OCI-LY3 (cell line): ENCODE results near the gene ZBTB49.
"Not testable (repeated sequence)": the region's sequence is repeated elsewhere in the genome, so short reads cannot be mapped to it uniquely, and the experiment has no call there.

ENCODE experiments used
- H2AFZ ChIP-seq: fragments of 200-600, 300-600 bp; shearing (Covaris generic); 2 replicates; pipeline ENCODE4 v1.6.0; 2014; ENCODE audit warnings: antibody characterized with exemption, low read depth, low read length
- H3K27ac ChIP-seq: fragments of 200-600, 300-600 bp; sonication (generic); 2 replicates; pipeline ENCODE4 v1.5.1; 2014; ENCODE audit warnings: mild to moderate bottlenecking, low read length, moderate library complexity, mixed read lengths
- H3K27me3 ChIP-seq: fragments of 200-600, 300-600 bp; sonication (generic); 2 replicates; pipeline ENCODE4 v1.6.1; 2014; ENCODE audit warnings: low read depth, low read length, mixed read lengths
- H3K36me3 ChIP-seq: fragments of 200-600, 300-600 bp; sonication (generic); replicated peaks from 2 replicates; pipeline ENCODE3; 2014; ENCODE audit warnings: low read depth, low read length, mixed read lengths
- H3K4me1 ChIP-seq: fragments of 300-600, 200-600 bp; sonication (generic); 2 replicates; pipeline ENCODE4 v1.6.1; 2014; ENCODE audit warnings: low read length, mixed read lengths
- H3K4me2 ChIP-seq: fragments of 200-600, 300-600 bp; sonication (generic); 2 replicates; pipeline ENCODE4 v1.6.1; 2014; ENCODE audit warnings: low read length, mixed read lengths
- H3K4me3 ChIP-seq: fragments of 300-600, 200-600 bp; sonication (generic); 2 replicates; pipeline ENCODE4 v1.5.1; 2014; ENCODE audit warnings: antibody characterized with exemption, mild to moderate bottlenecking, low read length, moderate library complexity
- H3K79me2 ChIP-seq: fragments of 300-600, 200-600 bp; shearing (Covaris generic); 2 replicates; pipeline ENCODE4 v1.6.1; 2014; ENCODE audit warnings: mild to moderate bottlenecking, low read length, mixed read lengths
- H3K9ac ChIP-seq: fragments of 300-600, 200-600 bp; shearing (Covaris generic); 2 replicates; pipeline ENCODE4 v1.6.0; 2014; ENCODE audit warnings: mild to moderate bottlenecking, low read length, moderate library complexity
- H3K9me3 ChIP-seq: fragments of 200-600, 300-600 bp; shearing (Covaris generic); 2 replicates; pipeline ENCODE4 v1.6.1; 2014; ENCODE audit warnings: low read length, mixed read lengths; ENCODE audit not compliant: insufficient read depth
- H4K20me1 ChIP-seq: fragments of 200-600, 300-600 bp; sonication (generic); 2 replicates; pipeline ENCODE4 v1.6.1; 2016; ENCODE audit warnings: low read length, mixed read lengths; ENCODE audit not compliant: insufficient read depth
- EZH2phosphoT487 ChIP-seq: fragments of 200-600 bp; shearing (Covaris generic); IDR thresholded peaks from 2 replicates; pipeline ENCODE4 v1.6.1; 2018; ENCODE audit warnings: antibody characterized with exemption, mixed run types, low read depth
- TF ChIP-seq, protein P1 (sequence below): fragments of 200-600, 300-600 bp; sonication (generic); IDR thresholded peaks from 2 replicates; pipeline ENCODE4 v1.5.1; 2014; ENCODE audit warnings: antibody characterized with exemption, low read length, low read depth

The ZBTB49 gene

DNA sequence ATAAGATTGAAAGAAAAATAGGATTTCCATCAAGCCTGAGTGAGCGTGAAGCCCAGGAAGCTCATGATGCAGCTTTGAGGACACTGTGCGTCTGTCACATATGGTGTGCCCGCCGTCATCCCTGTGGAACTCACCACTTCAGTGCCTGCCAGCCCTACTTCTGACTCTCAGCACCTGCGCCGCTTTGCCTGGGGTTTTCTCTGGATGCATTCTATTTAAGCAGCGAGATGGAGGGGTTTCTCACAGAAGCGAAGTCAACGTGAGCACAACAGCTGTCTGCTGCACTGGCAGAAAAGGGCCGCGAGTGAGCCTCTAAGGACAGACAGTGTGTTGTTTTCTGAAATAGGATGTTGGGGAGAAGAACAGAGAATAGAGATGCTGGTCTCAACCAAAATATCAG lies 35.9 kb upstream of the ZBTB49 start:
- Histone ChIP-seq H3K9me3 (no peaks in the 10 kb centered on the region), H3K27ac (no peak overlapping the region), H3K27me3 (0 out of 2 replicates have a peak, but pooled peaks cover 4% of the 10 kb centered on the region), H3K4me1 (peaks cover 14% of the 10 kb centered on the region), H3K4me3 (no peak overlapping the region), H2AFZ (no peak overlapping the region), H3K36me3 (no peaks in the 10 kb centered on the region), H4K20me1 (no peaks in the 10 kb centered on the region), H3K79me2 (no peaks in the 10 kb centered on the region), H3K9ac (no peak overlapping the region), H3K4me2 (no peak overlapping the region)
- no peak for TF ChIP-seq EZH2phosphoT487
- TF ChIP-seq, protein P1, sequence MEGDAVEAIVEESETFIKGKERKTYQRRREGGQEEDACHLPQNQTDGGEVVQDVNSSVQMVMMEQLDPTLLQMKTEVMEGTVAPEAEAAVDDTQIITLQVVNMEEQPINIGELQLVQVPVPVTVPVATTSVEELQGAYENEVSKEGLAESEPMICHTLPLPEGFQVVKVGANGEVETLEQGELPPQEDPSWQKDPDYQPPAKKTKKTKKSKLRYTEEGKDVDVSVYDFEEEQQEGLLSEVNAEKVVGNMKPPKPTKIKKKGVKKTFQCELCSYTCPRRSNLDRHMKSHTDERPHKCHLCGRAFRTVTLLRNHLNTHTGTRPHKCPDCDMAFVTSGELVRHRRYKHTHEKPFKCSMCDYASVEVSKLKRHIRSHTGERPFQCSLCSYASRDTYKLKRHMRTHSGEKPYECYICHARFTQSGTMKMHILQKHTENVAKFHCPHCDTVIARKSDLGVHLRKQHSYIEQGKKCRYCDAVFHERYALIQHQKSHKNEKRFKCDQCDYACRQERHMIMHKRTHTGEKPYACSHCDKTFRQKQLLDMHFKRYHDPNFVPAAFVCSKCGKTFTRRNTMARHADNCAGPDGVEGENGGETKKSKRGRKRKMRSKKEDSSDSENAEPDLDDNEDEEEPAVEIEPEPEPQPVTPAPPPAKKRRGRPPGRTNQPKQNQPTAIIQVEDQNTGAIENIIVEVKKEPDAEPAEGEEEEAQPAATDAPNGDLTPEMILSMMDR = no peak

DNA sequence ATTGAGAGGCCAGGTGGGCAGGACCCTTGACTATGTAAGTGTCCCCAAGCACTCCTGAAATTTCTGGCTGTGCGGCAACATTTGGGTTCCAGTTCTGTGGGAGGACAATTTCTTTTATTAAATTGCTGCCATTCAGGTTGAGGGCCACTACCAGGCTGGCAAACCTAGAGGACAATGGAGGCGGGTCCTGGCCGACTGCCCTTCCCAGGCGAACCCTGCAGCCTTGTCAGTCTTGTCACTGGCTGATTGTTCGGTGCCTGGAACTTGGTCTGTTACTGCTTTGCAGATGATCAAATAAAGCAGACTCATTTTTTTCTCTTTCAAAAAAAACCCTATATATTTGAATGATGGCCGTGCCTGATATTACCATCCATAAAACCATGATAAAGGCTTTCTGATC lies 35.4 kb upstream of the ZBTB49 start:
- Histone ChIP-seq H3K79me2 (no peaks in the 10 kb centered on the region), H3K4me3 (no peak overlapping the region), H3K9me3 (no peaks in the 10 kb centered on the region), H3K27me3 (0 out of 2 replicates have a peak, but pooled peaks cover 4% of the 10 kb centered on the region), H3K27ac (no peak overlapping the region), H4K20me1 (no peaks in the 10 kb centered on the region), H3K4me2 (no peak overlapping the region), H3K36me3 (no peaks in the 10 kb centered on the region), H2AFZ (no peak overlapping the region), H3K9ac (no peak overlapping the region), H3K4me1 (peaks cover 18% of the 10 kb centered on the region)
- TF ChIP-seq EZH2phosphoT487 = no peak
- TF ChIP-seq, protein P1 = no peak

DNA sequence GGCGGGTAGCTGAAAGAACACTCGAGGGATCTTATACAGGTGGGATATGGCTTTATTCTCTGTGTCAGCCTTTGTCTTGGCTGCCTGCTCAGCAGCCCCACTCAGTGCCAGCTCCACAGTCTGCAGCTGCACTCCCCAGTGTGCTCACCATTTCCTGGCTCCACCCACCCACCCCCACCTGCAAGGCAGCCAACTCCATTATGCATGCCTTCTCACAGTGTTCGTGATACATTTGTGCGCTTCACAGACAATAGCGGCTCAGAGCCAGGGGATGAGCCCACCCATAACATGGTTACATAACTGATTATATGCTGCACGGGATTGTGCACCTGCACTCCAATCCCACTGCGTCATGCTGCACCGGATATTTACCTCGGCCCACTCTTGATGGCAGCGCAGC lies 33.3 kb upstream of the ZBTB49 start:
- H3K9ac ChIP-seq = no peak overlapping the region
- H3K9me3 ChIP-seq = no peaks in the 10 kb centered on the region
- no peaks in the 10 kb centered on the region for H3K36me3 ChIP-seq
- 0 out of 2 replicates have a peak, but pooled peaks cover 4% of the 10 kb centered on the region for H3K27me3 ChIP-seq
- no peaks in the 10 kb centered on the region for H3K79me2 ChIP-seq
- TF ChIP-seq EZH2phosphoT487 = no peak
- TF ChIP-seq, protein P1 = no peak
- H3K4me2 ChIP-seq = no peak overlapping the region
- H3K4me3 ChIP-seq = no peak overlapping the region
- no peak overlapping the region for H2AFZ ChIP-seq
- H4K20me1 ChIP-seq = no peaks in the 10 kb centered on the region
- peaks cover 32% of the 10 kb centered on the region for H3K4me1 ChIP-seq
- H3K27ac ChIP-seq = no peak overlapping the region

DNA sequence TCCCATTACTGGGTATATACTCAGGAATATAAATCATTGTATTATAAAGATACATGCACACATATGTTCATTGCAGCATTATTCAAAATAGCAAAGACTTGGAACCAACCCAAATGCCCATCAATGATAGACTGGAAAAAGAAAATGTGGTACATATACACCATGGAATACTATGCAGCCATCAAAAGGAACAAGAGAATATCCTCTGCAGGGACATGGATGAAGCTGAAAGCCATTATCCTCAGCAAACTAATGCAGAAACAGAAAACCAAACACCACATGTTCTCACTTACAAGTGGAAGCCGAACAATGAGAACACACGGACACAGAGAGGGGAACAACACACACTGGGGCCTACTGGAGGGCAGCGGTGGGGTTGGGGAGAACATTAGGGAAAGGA lies 32.3 kb upstream of the ZBTB49 start:
- not testable (repeated sequence) for H4K20me1 ChIP-seq, H3K27ac ChIP-seq, H3K9me3 ChIP-seq, H3K4me3 ChIP-seq, H3K9ac ChIP-seq, H3K27me3 ChIP-seq, H3K79me2 ChIP-seq, H2AFZ ChIP-seq, H3K36me3 ChIP-seq, H3K4me2 ChIP-seq
- peaks cover 32% of the 10 kb centered on the region for H3K4me1 ChIP-seq

DNA sequence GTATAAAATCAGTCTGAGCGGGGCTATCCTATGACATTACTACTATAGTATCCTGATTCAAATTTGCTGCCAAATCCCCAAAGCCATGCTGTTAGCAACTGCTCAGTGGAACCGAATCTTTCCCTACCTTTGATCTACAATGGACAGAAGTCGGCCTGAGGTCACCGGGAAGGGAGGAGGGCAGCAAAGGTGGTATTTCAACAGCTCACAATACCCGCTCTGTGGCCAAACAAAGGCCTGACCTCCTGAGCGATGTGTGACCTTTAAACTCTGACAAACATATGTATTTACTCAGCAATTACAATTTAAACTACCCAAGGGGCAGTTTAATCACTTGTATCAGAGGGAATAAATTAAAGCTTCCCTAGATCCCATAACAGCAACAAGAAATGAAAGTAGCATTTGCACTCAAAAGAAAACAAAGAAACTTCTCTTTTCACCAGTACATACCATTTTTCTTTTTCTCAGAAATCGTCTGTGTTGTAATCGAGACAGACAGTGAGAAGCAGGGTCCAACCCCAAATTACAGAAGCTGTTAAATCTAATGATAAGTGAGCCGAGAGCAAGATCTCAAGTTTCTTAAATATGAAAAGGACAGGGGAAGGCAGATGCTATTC lies 30.5 kb upstream of the ZBTB49 start:
- H3K36me3 ChIP-seq = no peaks in the 10 kb centered on the region
- H3K9ac ChIP-seq = peak overlapping the region; percentile 46
- peak overlapping the region; percentile 54 for H3K4me3 ChIP-seq
- H3K4me2 ChIP-seq = peak overlapping the region; percentile 75
- H3K9me3 ChIP-seq = no peaks in the 10 kb centered on the region
- 0 out of 2 replicates have a peak, but pooled peaks cover 4% of the 10 kb centered on the region for H3K27me3 ChIP-seq
- H3K4me1 ChIP-seq = peaks cover 27% of the 10 kb centered on the region
- H3K79me2 ChIP-seq = no peaks in the 10 kb centered on the region
- peak overlapping the region; percentile 7; the same call in 1 of the 2 replicates for H3K27ac ChIP-seq
- H4K20me1 ChIP-seq = no peaks in the 10 kb centered on the region
- TF ChIP-seq EZH2phosphoT487 = no peak
- TF ChIP-seq, protein P1 = no peak
- peak overlapping the region; percentile 94 for H2AFZ ChIP-seq
